Mesothelial cell of epicardium (in vitro differentiated cells): ENCODE measurements around the gene CMIP. TPM values are rescaled to one million over a fixed set of nuclear protein-coding genes. Genes with fewer than 3 reads are reported as not detected.

ENCODE experiments used
- DNase-seq, 2 experiments: peaks; one replicate each; pipeline ENCODE4 v3.0.0; 2021; ENCODE audit warnings: low spot score in 2 of 2; ENCODE audit not compliant: unreplicated experiment in 2 of 2
- H3K27ac Mint-ChIP-seq: 2 replicates; pipeline ENCODE4 v1.8.0; 2021; ENCODE audit warnings: mixed read lengths
- H3K27me3 Mint-ChIP-seq: 2 replicates; pipeline ENCODE4 v1.8.0; 2021; ENCODE audit warnings: low read depth, mixed read lengths
- H3K36me3 Mint-ChIP-seq: 2 replicates; pipeline ENCODE4 v1.8.0; 2021; ENCODE audit warnings: mixed read lengths
- H3K4me1 Mint-ChIP-seq: 2 replicates; pipeline ENCODE4 v1.8.0; 2021; ENCODE audit warnings: mixed read lengths
- H3K4me3 Mint-ChIP-seq: 2 replicates; pipeline ENCODE4 v1.8.0; 2021; ENCODE audit warnings: mild to moderate bottlenecking, moderate library complexity, mixed read lengths
- H3K9me3 Mint-ChIP-seq: 2 replicates; pipeline ENCODE4 v1.8.0; 2021; ENCODE audit warnings: mixed read lengths
- total RNA-seq: library from RNA; stranded (reverse); gene quantifications from 3 replicates; pipeline ENCODE4 v1.2.1, GENCODE V29; 2021
- TF ChIP-seq, protein P1 (sequence below): fragments of 200-600 bp; sonication (generic); IDR thresholded peaks from one replicate; pipeline ENCODE4 v1.5.0; 2021; ENCODE audit warnings: antibody characterized with exemption; ENCODE audit not compliant: unreplicated experiment

CMIP gene
- total RNA-seq, 1 donor from 2014 or later: 71.0 TPM

DNA sequence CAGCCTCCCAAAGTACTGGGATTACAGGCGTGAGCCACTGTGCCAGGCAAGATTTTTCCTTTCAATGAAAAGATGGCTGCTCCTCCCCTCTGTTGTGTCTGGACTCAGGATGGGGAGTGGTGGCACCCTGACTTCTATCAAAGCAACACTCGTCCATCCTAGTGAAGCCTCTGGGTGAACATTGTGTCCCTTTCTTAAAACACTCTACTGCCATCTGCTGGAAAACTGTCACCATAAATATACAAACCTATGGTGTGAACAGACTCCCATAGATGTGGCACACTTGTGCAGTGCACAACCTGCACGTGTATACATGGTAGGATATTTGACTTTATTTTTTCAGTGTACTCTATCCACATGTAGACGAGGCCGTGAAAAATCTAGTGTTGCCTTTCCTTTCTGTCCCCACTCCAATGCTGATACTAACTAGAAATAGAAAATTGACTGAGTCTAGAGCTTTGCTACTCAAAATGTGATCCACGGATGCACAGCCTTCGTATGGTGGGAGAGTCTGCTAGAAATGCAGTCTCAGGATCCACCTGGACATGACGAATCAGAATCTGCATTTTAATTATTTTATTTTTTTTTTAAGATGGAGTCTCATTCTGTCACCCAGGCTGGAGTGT is 278.6 kb downstream of the CMIP start:
- H3K27ac Mint-ChIP-seq: no peak overlapping the region
- H3K9me3 Mint-ChIP-seq: peaks cover 3% of the 10 kb centered on the region
- H3K4me1 Mint-ChIP-seq: peaks cover 6% of the 10 kb centered on the region
- TF ChIP-seq, protein P1, sequence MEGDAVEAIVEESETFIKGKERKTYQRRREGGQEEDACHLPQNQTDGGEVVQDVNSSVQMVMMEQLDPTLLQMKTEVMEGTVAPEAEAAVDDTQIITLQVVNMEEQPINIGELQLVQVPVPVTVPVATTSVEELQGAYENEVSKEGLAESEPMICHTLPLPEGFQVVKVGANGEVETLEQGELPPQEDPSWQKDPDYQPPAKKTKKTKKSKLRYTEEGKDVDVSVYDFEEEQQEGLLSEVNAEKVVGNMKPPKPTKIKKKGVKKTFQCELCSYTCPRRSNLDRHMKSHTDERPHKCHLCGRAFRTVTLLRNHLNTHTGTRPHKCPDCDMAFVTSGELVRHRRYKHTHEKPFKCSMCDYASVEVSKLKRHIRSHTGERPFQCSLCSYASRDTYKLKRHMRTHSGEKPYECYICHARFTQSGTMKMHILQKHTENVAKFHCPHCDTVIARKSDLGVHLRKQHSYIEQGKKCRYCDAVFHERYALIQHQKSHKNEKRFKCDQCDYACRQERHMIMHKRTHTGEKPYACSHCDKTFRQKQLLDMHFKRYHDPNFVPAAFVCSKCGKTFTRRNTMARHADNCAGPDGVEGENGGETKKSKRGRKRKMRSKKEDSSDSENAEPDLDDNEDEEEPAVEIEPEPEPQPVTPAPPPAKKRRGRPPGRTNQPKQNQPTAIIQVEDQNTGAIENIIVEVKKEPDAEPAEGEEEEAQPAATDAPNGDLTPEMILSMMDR: peak; percentile 60
- no peak overlapping the region for H3K4me3 Mint-ChIP-seq
- DNase-seq: no peak
- H3K27me3 Mint-ChIP-seq: no peaks in the 10 kb centered on the region
- no peaks in the 10 kb centered on the region for H3K36me3 Mint-ChIP-seq

DNA sequence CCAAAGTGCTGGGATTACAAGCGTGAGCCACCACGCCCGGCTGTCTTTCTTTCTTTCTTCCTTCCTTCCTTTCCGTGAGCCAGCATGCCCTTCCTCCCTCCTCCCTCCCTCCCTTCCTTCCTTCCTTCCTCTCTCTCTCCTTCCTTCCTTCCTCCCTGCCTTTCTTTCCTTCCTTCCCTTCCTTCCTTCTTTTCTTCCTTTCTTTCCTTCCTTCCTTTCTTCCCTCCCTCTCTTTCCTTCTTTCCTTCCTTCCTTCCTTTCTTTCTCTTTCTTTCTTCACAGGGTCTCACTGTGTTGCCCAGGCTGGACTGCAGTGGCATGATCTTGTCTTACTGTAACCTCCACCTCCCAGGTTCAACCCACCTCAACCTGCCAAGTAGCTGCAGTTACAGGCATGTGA is 283.8 kb downstream of the CMIP start:
- no peak for DNase-seq
- H3K27me3 Mint-ChIP-seq: no peaks in the 10 kb centered on the region
- TF ChIP-seq, protein P1: no peak
- H3K4me3 Mint-ChIP-seq: no peak overlapping the region
- no peaks in the 10 kb centered on the region for H3K36me3 Mint-ChIP-seq
- H3K4me1 Mint-ChIP-seq: peaks cover 20% of the 10 kb centered on the region
- H3K9me3 Mint-ChIP-seq: no peaks in the 10 kb centered on the region
- H3K27ac Mint-ChIP-seq: peak overlapping the region; percentile 59

DNA sequence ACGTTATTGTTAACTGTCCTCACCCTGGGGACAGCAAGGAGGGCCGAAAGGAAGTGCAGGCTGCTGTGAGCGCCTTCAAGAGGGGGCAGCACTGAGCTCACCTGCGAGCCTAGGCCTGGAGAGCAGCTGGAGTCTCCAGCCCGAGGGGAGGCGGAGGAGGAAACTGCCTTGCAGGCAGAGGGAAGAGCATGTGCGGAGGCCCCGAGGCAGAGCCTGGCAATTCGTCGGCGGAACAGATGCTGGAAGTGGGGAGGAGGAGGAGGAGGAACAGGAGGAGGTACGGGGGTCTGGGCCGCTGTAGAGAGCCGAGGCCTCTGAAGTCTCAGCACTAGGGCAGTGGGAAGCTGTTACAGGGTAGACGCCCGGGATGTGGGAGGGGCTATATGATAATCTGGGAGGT is 284.8 kb downstream of the CMIP start:
- Mint-ChIP-seq H3K4me1 (peaks cover 20% of the 10 kb centered on the region), H3K27me3 (no peaks in the 10 kb centered on the region), H3K36me3 (no peaks in the 10 kb centered on the region), H3K9me3 (no peaks in the 10 kb centered on the region), H3K27ac (peak overlapping the region; percentile 30), H3K4me3 (peak overlapping the region; percentile 52)
- no peak for DNase-seq
- TF ChIP-seq, protein P1: no peak

DNA sequence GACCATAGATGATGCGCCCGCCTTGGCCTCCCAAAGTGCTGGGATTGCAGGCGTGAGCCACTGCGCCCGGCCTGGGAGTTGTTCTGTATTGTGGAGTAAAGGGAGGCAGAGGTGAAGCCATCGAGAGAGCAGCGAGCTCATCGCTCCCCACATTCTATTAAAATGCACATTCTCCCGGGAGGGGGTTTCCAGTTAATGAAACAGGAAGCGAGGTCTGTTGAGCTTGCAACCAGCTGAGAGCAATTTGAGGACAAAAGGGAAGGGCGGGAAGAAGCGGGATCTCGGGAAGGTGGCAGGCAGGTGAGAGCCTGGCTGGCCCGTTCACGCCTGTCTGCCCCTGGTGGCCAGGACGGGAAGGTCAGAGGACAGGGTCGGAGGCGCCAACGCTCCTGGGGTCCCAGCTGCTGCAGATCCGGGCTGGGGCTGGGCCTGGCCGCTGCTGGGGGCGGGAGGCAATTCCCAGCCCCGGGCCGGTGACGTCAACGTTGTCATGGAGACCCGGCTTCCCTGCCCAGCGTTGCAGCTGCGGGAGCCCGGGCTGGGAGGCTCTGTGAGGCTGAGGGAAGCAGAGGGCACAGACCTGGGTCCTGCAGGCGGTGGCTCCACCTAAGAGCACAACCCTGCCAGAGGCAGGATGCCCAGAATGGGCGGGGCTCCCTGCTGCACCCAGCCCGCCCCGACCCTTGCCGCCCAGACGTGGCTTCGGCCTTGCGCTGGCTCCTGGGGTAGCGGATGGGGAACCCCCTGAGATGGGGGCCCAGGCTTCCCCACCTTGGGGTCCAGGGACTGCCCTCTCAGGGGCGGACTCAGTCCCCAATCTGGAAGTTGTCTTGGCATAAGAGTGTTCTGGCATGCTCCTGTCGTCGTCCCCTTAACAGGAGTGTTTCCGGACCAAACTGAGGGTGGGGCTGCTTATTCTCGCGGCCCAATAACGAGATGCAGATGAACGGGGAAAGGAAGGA is 285.8 kb downstream of the CMIP start:
- Mint-ChIP-seq H3K9me3 (no peaks in the 10 kb centered on the region), H3K4me3 (peak overlapping the region; percentile 74), H3K27me3 (no peaks in the 10 kb centered on the region), H3K4me1 (peaks cover 20% of the 10 kb centered on the region), H3K27ac (peak overlapping the region; percentile 91), H3K36me3 (no peaks in the 10 kb centered on the region)
- DNase-seq: peak; percentile 78 to 86
- TF ChIP-seq, protein P1: peak; percentile 76

DNA sequence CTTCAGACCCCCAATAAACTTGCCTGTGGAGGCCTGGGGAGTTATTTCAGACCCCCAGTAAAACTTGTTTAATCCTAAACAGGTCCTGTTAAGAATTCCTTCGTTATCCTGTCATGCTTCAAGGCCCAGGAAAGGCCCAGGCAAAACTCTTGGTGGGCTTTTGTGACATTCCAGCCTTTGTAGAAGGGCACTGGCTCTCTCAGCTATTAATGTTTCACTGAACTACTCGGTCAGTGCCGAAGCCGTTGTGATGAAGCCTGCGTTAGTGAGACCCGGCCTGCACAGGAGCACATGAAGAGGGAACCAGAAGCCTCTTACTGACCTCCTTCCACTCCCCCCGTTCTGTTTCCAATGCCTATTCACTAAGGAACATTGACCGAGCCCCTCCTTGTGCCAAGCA is 287.0 kb downstream of the CMIP start:
- DNase-seq: no peak
- no peaks in the 10 kb centered on the region for H3K9me3 Mint-ChIP-seq
- peaks cover 20% of the 10 kb centered on the region for H3K4me1 Mint-ChIP-seq
- H3K27me3 Mint-ChIP-seq: no peaks in the 10 kb centered on the region
- no peak overlapping the region for H3K4me3 Mint-ChIP-seq
- TF ChIP-seq, protein P1: no peak
- no peaks in the 10 kb centered on the region for H3K36me3 Mint-ChIP-seq
- no peak overlapping the region for H3K27ac Mint-ChIP-seq
